ENCODE measurements around the gene SYNE4.

- TF ChIP-seq EZH2 (IDR thresholded peaks at IDR 0.05) = no peak
- TF ChIP-seq POLR2AphosphoS5 (IDR thresholded peaks at IDR 0.05; ENCODE audit: borderline replicate concordance, low read depth, low read length) = no peak
Observed at GRCh38 chr19:35987571-35987896, 21.1 kb downstream of the SYNE4 start.
